Mesenchymal stem cell (in vitro differentiated cells and primary cell): Measurements from ENCODE around the gene MTHFD1L.

Source experiments
- DNase-seq: peaks from one replicate; pipeline ENCODE4 v3.0.0-alpha.2; 2013
- H2AFZ ChIP-seq: one replicate; pipeline ENCODE4 v1.6.1; 2013; ENCODE audit warnings: low read depth, mild to moderate bottlenecking, control low read depth, inconsistent platforms, low read length, moderate library complexity
- H2AK5ac ChIP-seq: 2 replicates; pipeline ENCODE4 v1.6.1; 2013; ENCODE audit warnings: low read length, moderate library complexity, mild to moderate bottlenecking, inconsistent platforms; ENCODE audit not compliant: severe bottlenecking
- H2BK120ac ChIP-seq: one replicate; pipeline ENCODE4 v1.6.1; 2013; ENCODE audit warnings: low read depth, mild to moderate bottlenecking, inconsistent platforms, low read length, moderate library complexity
- H2BK12ac ChIP-seq, 2 experiments: one replicate each; pipeline ENCODE4 v1.6.1; 2013; ENCODE audit warnings: inconsistent platforms in 2 of 2, low read length in 2 of 2, mild to moderate bottlenecking in 2 of 2, moderate library complexity in 2 of 2, control low read depth in 1 of 2
- H2BK15ac ChIP-seq: one replicate; pipeline ENCODE4 v1.6.1; 2013; ENCODE audit warnings: mild to moderate bottlenecking, low read depth, inconsistent platforms; ENCODE audit not compliant: poor library complexity, severe bottlenecking
- H2BK5ac ChIP-seq: 2 replicates; pipeline ENCODE4 v1.6.1; 2013; ENCODE audit warnings: low read depth, mild to moderate bottlenecking, low read length, control low read depth, inconsistent platforms; ENCODE audit not compliant: poor library complexity, severe bottlenecking
- H3K14ac ChIP-seq, 2 experiments: one replicate each; pipeline ENCODE4 v1.6.1; 2013; ENCODE audit warnings: inconsistent platforms in 2 of 2, low read length in 2 of 2, control low read depth in 1 of 2, mild to moderate bottlenecking in 1 of 2, moderate library complexity in 1 of 2
- H3K18ac ChIP-seq, 2 experiments: one replicate each; pipeline ENCODE4 v1.6.1; 2013; ENCODE audit warnings: inconsistent platforms in 2 of 2, low read length in 2 of 2, control low read depth in 1 of 2, low read depth in 1 of 2, mild to moderate bottlenecking in 1 of 2
- H3K23ac ChIP-seq, 2 experiments: one replicate each; pipeline ENCODE4 v1.6.1; 2013; ENCODE audit warnings: inconsistent platforms in 2 of 2, low read length in 2 of 2, mild to moderate bottlenecking in 2 of 2, moderate library complexity in 2 of 2, control low read depth in 1 of 2
- H3K27ac ChIP-seq: 2 replicates; pipeline ENCODE4 v1.5.1; 2013; ENCODE audit warnings: mild to moderate bottlenecking, moderate library complexity, low read length, control low read depth, inconsistent platforms; ENCODE audit not compliant: poor library complexity, severe bottlenecking
- H3K27me3 ChIP-seq, 2 experiments: 2 replicates each; pipeline versions ENCODE4 v1.6.1 to v1.7.0; 2013; ENCODE audit warnings: low read length in 2 of 2, mild to moderate bottlenecking in 2 of 2, moderate library complexity in 2 of 2, control low read depth in 1 of 2, inconsistent platforms in 1 of 2; ENCODE audit not compliant: control insufficient read depth in 1 of 2, insufficient read depth in 1 of 2
- H3K36me3 ChIP-seq, 2 experiments: 2 replicates each; pipeline versions ENCODE4 v1.6.1 to v1.7.0; 2013; ENCODE audit warnings: low read length in 2 of 2, control low read depth in 1 of 2, inconsistent platforms in 1 of 2, low read depth in 1 of 2, mild to moderate bottlenecking in 1 of 2; ENCODE audit not compliant: insufficient read depth in 2 of 2, control insufficient read depth in 1 of 2
- H3K4ac ChIP-seq, 2 experiments: one replicate each; pipeline ENCODE4 v1.6.1; 2013; ENCODE audit warnings: inconsistent platforms in 2 of 2, low read length in 2 of 2, mild to moderate bottlenecking in 2 of 2, moderate library complexity in 2 of 2, control low read depth in 1 of 2, low read depth in 1 of 2
- H3K4me1 ChIP-seq: 2 replicates; pipeline ENCODE4 v1.6.1; 2013; ENCODE audit warnings: low read depth, low read length, control low read depth; ENCODE audit not compliant: control insufficient read depth, insufficient read depth
- H3K4me2 ChIP-seq: 2 replicates; pipeline ENCODE4 v1.6.1; 2013; ENCODE audit warnings: low read length, mild to moderate bottlenecking, inconsistent platforms; ENCODE audit not compliant: poor library complexity, severe bottlenecking
- H3K4me3 ChIP-seq, 2 experiments: 2 replicates each; pipeline versions ENCODE4 v1.5.1 to v1.7.0; 2013; ENCODE audit warnings: low read length in 2 of 2, mild to moderate bottlenecking in 2 of 2, control low read depth in 1 of 2, low read depth in 1 of 2; ENCODE audit not compliant: insufficient read depth in 1 of 2
- H3K79me1 ChIP-seq: replicated peaks from 2 replicates; pipeline ENCODE4 v1.6.1; 2013; ENCODE audit warnings: mild to moderate bottlenecking, control low read depth, low read length, inconsistent platforms; ENCODE audit not compliant: poor library complexity, severe bottlenecking
- H3K9ac ChIP-seq: 2 replicates; pipeline ENCODE4 v1.7.0; 2013; ENCODE audit warnings: mild to moderate bottlenecking, low read length, moderate library complexity
- H3K9me3 ChIP-seq: 2 replicates; pipeline ENCODE4 v1.7.0; 2013; ENCODE audit warnings: mild to moderate bottlenecking, low read length; ENCODE audit not compliant: control insufficient read depth
- H4K8ac ChIP-seq: one replicate; pipeline ENCODE4 v1.6.1; 2013; ENCODE audit warnings: inconsistent platforms, mild to moderate bottlenecking, low read length, moderate library complexity
- H4K91ac ChIP-seq: one replicate; pipeline ENCODE4 v1.6.1; 2013; ENCODE audit warnings: mild to moderate bottlenecking, low read length, inconsistent platforms
- WGBS: methylation state at CpG from one replicate; pipeline ENCODE4 v1.1.7; 2013; ENCODE audit warnings: mixed read lengths; 5-methylcytosine and 5-hydroxymethylcytosine counted together

MTHFD1L gene

GRCh38 chr6:151103266-151103665 is 237.8 kb downstream of the MTHFD1L start:
- Histone ChIP-seq H3K18ac (no peak overlapping the region), H4K8ac (no peak overlapping the region), H3K36me3 (peaks cover 11 to 16% of the 10 kb centered on the region in 2 experiments), H3K4me1 (peaks cover 1% of the 10 kb centered on the region), H2AFZ (no peak overlapping the region), H3K27me3 (no peaks in the 10 kb centered on the region), H2AK5ac (no peak overlapping the region), H3K23ac (no peak overlapping the region), H2BK120ac (no peak overlapping the region), H3K4me2 (no peak overlapping the region), H3K79me1 (no peaks in the 10 kb centered on the region), H3K27ac (no peak overlapping the region), H2BK5ac (no peak overlapping the region), H2BK12ac (no peak overlapping the region), H3K4me3 (no peak overlapping the region), H3K9me3 (no peaks in the 10 kb centered on the region), H3K4ac (no peak overlapping the region), H3K14ac (no peak overlapping the region), H4K91ac (no peak overlapping the region), H3K9ac (no peak overlapping the region), H2BK15ac (no peak overlapping the region)
- no peak for DNase-seq
- 97% methylated on average over 4 of the region's 4 CpGs for WGBS

GRCh38 chr6:151107897-151108427 is 242.5 kb downstream of the MTHFD1L start:
- no peaks in the 10 kb centered on the region for H3K79me1 ChIP-seq
- H3K9ac ChIP-seq: no peak overlapping the region
- H3K27ac ChIP-seq: no peak overlapping the region
- no peak overlapping the region for H3K4me2 ChIP-seq
- H2BK12ac ChIP-seq: no peak overlapping the region
- H2BK5ac ChIP-seq: no peak overlapping the region
- H3K23ac ChIP-seq: no peak overlapping the region
- no peak overlapping the region for H3K4me3 ChIP-seq
- H3K9me3 ChIP-seq: no peaks in the 10 kb centered on the region
- no peak overlapping the region for H2AK5ac ChIP-seq
- WGBS: 39% methylated on average over 4 of the region's 4 CpGs
- peaks cover 0 to 4% of the 10 kb centered on the region in 2 experiments for H3K27me3 ChIP-seq
- no peak overlapping the region for H3K18ac ChIP-seq
- no peak overlapping the region for H2BK120ac ChIP-seq
- no peak overlapping the region for H3K4ac ChIP-seq
- peaks cover 0 to 8% of the 10 kb centered on the region in 2 experiments for H3K36me3 ChIP-seq
- H2BK15ac ChIP-seq: no peak overlapping the region
- no peak overlapping the region for H4K8ac ChIP-seq
- H3K14ac ChIP-seq: no peak overlapping the region
- DNase-seq: peak; percentile 33
- H3K4me1 ChIP-seq: peaks cover 1% of the 10 kb centered on the region
- H4K91ac ChIP-seq: no peak overlapping the region
- no peak overlapping the region for H2AFZ ChIP-seq

- Histone ChIP-seq H3K9me3 (no peaks in the 10 kb centered on the region), H2BK12ac (peak overlapping the region in 1 of 2 experiments; percentile 65), H2AK5ac (peak overlapping the region; percentile 43), H3K27me3 (peaks cover 0 to 4% of the 10 kb centered on the region in 2 experiments), H3K9ac (no peak overlapping the region), H3K4me2 (no peak overlapping the region), H4K8ac (no peak overlapping the region), H3K79me1 (no peaks in the 10 kb centered on the region), H2BK5ac (no peak overlapping the region), H3K23ac (no peak overlapping the region), H3K18ac (peak overlapping the region in 1 of 2 experiments; percentile 84), H2AFZ (no peak overlapping the region), H3K4ac (peak overlapping the region in 1 of 2 experiments; percentile 75), H3K36me3 (peaks cover 0 to 3% of the 10 kb centered on the region in 2 experiments), H3K4me1 (peaks cover 1% of the 10 kb centered on the region), H3K14ac (no peak overlapping the region), H3K4me3 (no peak overlapping the region), H2BK15ac (no peak overlapping the region), H3K27ac (no peak overlapping the region), H2BK120ac (no peak overlapping the region), H4K91ac (no peak overlapping the region)
- 80% methylated on average over 4 of the region's 6 CpGs for WGBS
- DNase-seq: peak; percentile 40
Measured at GRCh38 chr6:151108548-151108947, 243.0 kb downstream of the MTHFD1L start.

- H4K8ac ChIP-seq: no peak overlapping the region
- peaks cover 0 to 4% of the 10 kb centered on the region in 2 experiments for H3K27me3 ChIP-seq
- H2BK120ac ChIP-seq: no peak overlapping the region
- DNase-seq: peak; percentile 90
- H3K4ac ChIP-seq: no peak overlapping the region
- H3K14ac ChIP-seq: no peak overlapping the region
- H3K36me3 ChIP-seq: no peaks in the 10 kb centered on the region
- H2BK15ac ChIP-seq: no peak overlapping the region
- H3K23ac ChIP-seq: no peak overlapping the region
- peak overlapping the region; percentile 30 for H3K27ac ChIP-seq
- no peak overlapping the region for H3K9ac ChIP-seq
- H3K18ac ChIP-seq: no peak overlapping the region
- H2AK5ac ChIP-seq: no peak overlapping the region
- H3K4me2 ChIP-seq: peak overlapping the region; percentile 50
- H3K79me1 ChIP-seq: no peaks in the 10 kb centered on the region
- no peak overlapping the region for H4K91ac ChIP-seq
- no peak overlapping the region for H3K4me3 ChIP-seq
- WGBS: 10% methylated on average over 7 of the region's 8 CpGs
- no peak overlapping the region for H2BK12ac ChIP-seq
- H3K4me1 ChIP-seq: peaks cover 1% of the 10 kb centered on the region
- H3K9me3 ChIP-seq: no peaks in the 10 kb centered on the region
- no peak overlapping the region for H2BK5ac ChIP-seq
- no peak overlapping the region for H2AFZ ChIP-seq
Measured at GRCh38 chr6:151109361-151109760, 243.9 kb downstream of the MTHFD1L start.
